PC-9 (cell line): Measurements from ENCODE around the gene DLX4. TPM values are rescaled to one million over a fixed set of nuclear protein-coding genes. Genes with fewer than 3 reads are reported as not detected.

Source experiments
- BruUV-seq: library from RNA; stranded (reverse); fragments of 400-500 nt; replicated peaks from 2 replicates; lab custom pipeline; 2021; lab: Mats Ljungman, UMichigan
- CTCF ChIA-PET: fragments of 300-600 bp; sonication (Branson Sonifier 250); formaldehyde crosslinking; loops from one replicate; lab custom pipeline; 2022; ENCODE audit warnings: antibody characterized with exemption; lab: Charles Lee
- POLR2A ChIA-PET: fragments of 300-600 bp; sonication (Branson Sonifier 250); formaldehyde crosslinking; loops from one replicate; lab custom pipeline; 2022; ENCODE audit warnings: antibody characterized with exemption; ENCODE audit not compliant: unreplicated experiment; lab: Charles Lee
- DNase-seq, 2 experiments: peaks; one replicate each; pipeline versions ENCODE4 v3.0.0 to v3.0.0-alpha.2; 2015 to 2022; ENCODE audit warnings: mixed read lengths in 1 of 2
- H2AFZ ChIP-seq: fragments of 200-600 bp; sonication (generic); 2 replicates; pipeline ENCODE4 v1.8.1; 2017; ENCODE audit warnings: antibody characterized with exemption
- H3F3A ChIP-seq: fragments of 200-600 bp; sonication (generic); 2 replicates; pipeline ENCODE4 v1.8.1; 2017; ENCODE audit warnings: antibody characterized with exemption, mild to moderate bottlenecking, low read depth; ENCODE audit not compliant: insufficient read depth
- H3K27ac ChIP-seq: fragments of 200-600 bp; sonication (generic); 2 replicates; pipeline ENCODE4 v1.6.1; 2016; ENCODE audit warnings: mixed run types
- H3K27me3 ChIP-seq: fragments of 200-600 bp; sonication (generic); 2 replicates; pipeline ENCODE4 v1.6.1; 2016; ENCODE audit warnings: low read depth, mixed run types; ENCODE audit not compliant: insufficient read depth
- H3K36me3 ChIP-seq: fragments of 200-600 bp; sonication (generic); 2 replicates; pipeline ENCODE4 v1.6.1; 2016; ENCODE audit warnings: low read depth, mixed run types
- H3K4me1 ChIP-seq: fragments of 200-600 bp; sonication (generic); replicated peaks from 2 replicates; pipeline ENCODE4 v1.6.1; 2016; ENCODE audit warnings: mixed run types; ENCODE audit not compliant: insufficient read depth
- H3K4me2 ChIP-seq: fragments of 200-600 bp; sonication (generic); 2 replicates; pipeline ENCODE4 v1.6.1; 2017; ENCODE audit warnings: mixed run types
- H3K4me3 ChIP-seq: fragments of 200-600 bp; sonication (generic); 2 replicates; pipeline ENCODE4 v1.6.1; 2016; ENCODE audit warnings: mixed run types
- H3K79me2 ChIP-seq: fragments of 200-600 bp; sonication (generic); 2 replicates; pipeline ENCODE4 v1.6.1; 2017; ENCODE audit warnings: low read depth, mixed run types
- H3K9me2 ChIP-seq: fragments of 200-600 bp; sonication (generic); 2 replicates; pipeline ENCODE4 v1.8.1; 2017; ENCODE audit warnings: mild to moderate bottlenecking; ENCODE audit not compliant: insufficient read depth
- H3K9me3 ChIP-seq: fragments of 200-600 bp; sonication (generic); 2 replicates; pipeline ENCODE4 v1.8.1; 2016; ENCODE audit warnings: low read depth; ENCODE audit not compliant: insufficient read depth
- H4K20me1 ChIP-seq: fragments of 200-600 bp; sonication (generic); 2 replicates; pipeline ENCODE4 v1.8.1; 2017; ENCODE audit not compliant: insufficient read depth
- EZH2 ChIP-seq: fragments of 200-600 bp; sonication (generic); IDR thresholded peaks from 2 replicates; pipeline ENCODE4 v1.8.0; 2017; ENCODE audit warnings: antibody characterized with exemption, low read depth
- intact Hi-C: fragments of 100-400 bp; cut with micrococcal nuclease; formaldehyde crosslinking; loops from one replicate; pipeline ENCODE4 v1.10.0; 2022; ENCODE audit not compliant: unreplicated experiment
- total RNA-seq: library from RNA; stranded (reverse); gene quantifications from 2 replicates; pipeline ENCODE4 v1.2.3, GENCODE V29; 2021
- TF ChIP-seq, protein P1 (sequence below): fragments of 200-600 bp; sonication (generic); conservative IDR thresholded peaks from 2 replicates; pipeline ENCODE4 v1.6.1; 2017; ENCODE audit warnings: mixed run types, antibody characterized with exemption, mild to moderate bottlenecking, moderate library complexity

DLX4 gene
- total RNA-seq, 1 experiment from 2014 or later = 8.8 TPM

DNA sequence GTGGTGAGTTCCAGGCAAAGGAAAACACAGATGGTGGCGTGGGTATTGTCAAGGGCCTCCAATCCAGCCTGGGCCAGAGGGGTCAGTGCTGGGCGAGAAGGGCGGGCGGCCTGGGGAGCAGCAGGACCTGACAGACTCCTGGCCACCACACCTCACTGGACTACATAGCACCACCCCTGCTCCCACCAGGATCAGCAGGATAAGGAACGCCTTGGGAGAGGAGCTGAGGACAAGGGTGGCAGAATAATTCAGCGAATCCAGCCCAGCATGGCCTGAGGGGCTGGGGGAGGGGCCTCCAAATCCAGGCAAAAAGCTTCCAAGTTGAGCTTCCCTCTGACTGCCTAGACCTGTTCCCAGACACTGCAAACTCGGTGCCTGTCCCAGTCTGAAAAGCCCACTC is 6.5 kb downstream of the DLX4 start:
- ChIA-PET CTCF (no interaction called here), POLR2A (no interaction called here)
- H3K9me2 ChIP-seq = no peaks in the 10 kb centered on the region
- H4K20me1 ChIP-seq = no peaks in the 10 kb centered on the region
- H3K36me3 ChIP-seq = no peaks in the 10 kb centered on the region
- no peak overlapping the region for H2AFZ ChIP-seq
- DNase-seq = no peak
- intact Hi-C loops = no loop called here
- H3K27ac ChIP-seq = no peak overlapping the region
- TF ChIP-seq, protein P1, sequence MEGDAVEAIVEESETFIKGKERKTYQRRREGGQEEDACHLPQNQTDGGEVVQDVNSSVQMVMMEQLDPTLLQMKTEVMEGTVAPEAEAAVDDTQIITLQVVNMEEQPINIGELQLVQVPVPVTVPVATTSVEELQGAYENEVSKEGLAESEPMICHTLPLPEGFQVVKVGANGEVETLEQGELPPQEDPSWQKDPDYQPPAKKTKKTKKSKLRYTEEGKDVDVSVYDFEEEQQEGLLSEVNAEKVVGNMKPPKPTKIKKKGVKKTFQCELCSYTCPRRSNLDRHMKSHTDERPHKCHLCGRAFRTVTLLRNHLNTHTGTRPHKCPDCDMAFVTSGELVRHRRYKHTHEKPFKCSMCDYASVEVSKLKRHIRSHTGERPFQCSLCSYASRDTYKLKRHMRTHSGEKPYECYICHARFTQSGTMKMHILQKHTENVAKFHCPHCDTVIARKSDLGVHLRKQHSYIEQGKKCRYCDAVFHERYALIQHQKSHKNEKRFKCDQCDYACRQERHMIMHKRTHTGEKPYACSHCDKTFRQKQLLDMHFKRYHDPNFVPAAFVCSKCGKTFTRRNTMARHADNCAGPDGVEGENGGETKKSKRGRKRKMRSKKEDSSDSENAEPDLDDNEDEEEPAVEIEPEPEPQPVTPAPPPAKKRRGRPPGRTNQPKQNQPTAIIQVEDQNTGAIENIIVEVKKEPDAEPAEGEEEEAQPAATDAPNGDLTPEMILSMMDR = no peak
- TF ChIP-seq EZH2 = no peak
- H3K4me2 ChIP-seq = no peak overlapping the region
- H3K9me3 ChIP-seq = no peaks in the 10 kb centered on the region
- H3K79me2 ChIP-seq = no peaks in the 10 kb centered on the region
- H3K4me3 ChIP-seq = no peak overlapping the region
- peaks cover 33% of the 10 kb centered on the region for H3K27me3 ChIP-seq
- H3F3A ChIP-seq = peaks cover 9% of the 10 kb centered on the region; the same call in 1 of the 2 replicates
- BruUV-seq = no TSS peak
- H3K4me1 ChIP-seq = peaks cover 10% of the 10 kb centered on the region; the same call in 1 of the 2 replicates

DNA sequence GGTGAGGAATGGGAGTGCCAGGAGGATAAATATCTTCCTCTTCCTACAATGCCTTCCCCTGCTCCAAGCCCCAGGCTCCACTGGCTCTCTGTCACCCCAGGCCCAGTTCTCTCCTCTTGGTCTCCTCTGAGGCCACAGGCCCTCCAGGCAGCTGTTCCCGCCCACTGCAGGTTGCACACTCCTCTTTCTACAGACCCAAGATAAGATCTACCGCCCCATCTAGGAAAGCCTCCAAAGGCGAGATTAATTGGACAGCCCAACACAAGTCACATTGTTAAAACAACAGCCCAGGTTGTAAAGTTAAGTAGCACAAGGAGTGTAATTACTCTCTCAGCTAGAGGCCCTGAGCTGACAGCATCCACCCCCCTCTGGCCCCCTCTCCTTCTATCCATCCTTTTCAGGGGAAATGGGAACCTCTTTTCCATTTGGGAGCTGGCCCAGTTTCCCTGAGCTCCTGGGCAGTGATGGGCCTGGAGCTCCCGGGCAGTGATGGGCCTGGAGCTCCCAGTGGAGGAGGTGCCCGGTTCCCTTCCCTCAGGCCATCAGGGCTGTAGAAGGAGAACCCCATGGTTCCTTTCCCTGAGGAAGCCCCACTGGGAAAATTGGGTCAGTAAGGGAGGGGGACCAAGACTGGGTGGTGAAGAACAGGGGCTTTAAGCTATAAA is 7.3 kb downstream of the DLX4 start:
- no peaks in the 10 kb centered on the region for H3K9me3 ChIP-seq
- H3K27me3 ChIP-seq = peaks cover 26% of the 10 kb centered on the region
- TF ChIP-seq, protein P1 = no peak
- no peak for TF ChIP-seq EZH2
- H2AFZ ChIP-seq = no peak overlapping the region
- DNase-seq = peak in 1 of 2 experiments; percentile 53
- H3K9me2 ChIP-seq = no peaks in the 10 kb centered on the region
- POLR2A ChIA-PET = no interaction called here
- no peaks in the 10 kb centered on the region for H4K20me1 ChIP-seq
- 0 out of 2 replicates have a peak, but pooled peaks cover 4% of the 10 kb centered on the region for H3F3A ChIP-seq
- no TSS peak for BruUV-seq
- H3K36me3 ChIP-seq = no peaks in the 10 kb centered on the region
- H3K27ac ChIP-seq = no peak overlapping the region
- no peaks in the 10 kb centered on the region for H3K79me2 ChIP-seq
- CTCF ChIA-PET = no interaction called here
- H3K4me3 ChIP-seq = no peak overlapping the region
- peaks cover 10% of the 10 kb centered on the region; the same call in 1 of the 2 replicates for H3K4me1 ChIP-seq
- intact Hi-C loops = no loop called here
- no peak overlapping the region for H3K4me2 ChIP-seq

DNA sequence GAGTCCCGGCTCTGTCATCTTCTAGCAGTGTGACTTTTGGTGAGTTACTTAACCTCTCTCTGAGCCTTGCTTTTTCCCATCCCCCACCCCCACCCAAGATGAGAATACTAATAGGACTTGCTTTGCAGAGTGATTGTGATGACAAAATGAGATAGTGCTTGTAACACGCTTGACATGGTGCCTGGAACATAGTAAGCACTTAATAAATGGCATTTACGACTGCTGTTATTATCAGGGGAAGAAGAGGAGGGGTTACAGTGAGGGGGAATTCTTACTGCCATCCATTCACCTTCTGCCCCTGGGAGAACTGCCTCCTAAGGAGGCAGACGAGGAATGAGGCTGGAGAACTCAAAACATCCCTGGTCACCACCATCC is 7.8 kb downstream of the DLX4 start:
- no peaks in the 10 kb centered on the region for H3K36me3 ChIP-seq
- BruUV-seq = no TSS peak
- H3F3A ChIP-seq = 0 out of 2 replicates have a peak, but pooled peaks cover 4% of the 10 kb centered on the region
- no peak overlapping the region for H3K27ac ChIP-seq
- no peak overlapping the region for H2AFZ ChIP-seq
- no peak overlapping the region for H3K4me3 ChIP-seq
- H3K4me2 ChIP-seq = no peak overlapping the region
- H4K20me1 ChIP-seq = no peaks in the 10 kb centered on the region
- H3K9me3 ChIP-seq = no peaks in the 10 kb centered on the region
- no peaks in the 10 kb centered on the region for H3K79me2 ChIP-seq
- no peaks in the 10 kb centered on the region for H3K9me2 ChIP-seq
- DNase-seq = no peak
- POLR2A ChIA-PET = interaction anchor here (0.6 kb wide), 1 partner anchor 15 kb away, joined by 5 read pairs; no protein-coding TSS in a partner anchor
- peaks cover 10% of the 10 kb centered on the region; the same call in 1 of the 2 replicates for H3K4me1 ChIP-seq
- CTCF ChIA-PET = no interaction called here
- TF ChIP-seq EZH2 = no peak
- TF ChIP-seq, protein P1 = no peak
- intact Hi-C loops = no loop called here
- peaks cover 20% of the 10 kb centered on the region for H3K27me3 ChIP-seq
